Keratinocyte (primary cell): Measurements from ENCODE around the gene PRKCH. TPM values are rescaled to one million over a fixed set of nuclear protein-coding genes. Genes with fewer than 3 reads are reported as not detected.

Experiments used
- DNase-seq: peaks from one replicate; pipeline ENCODE4 v3.0.0-alpha.2; 2011; ENCODE audit warnings: low read depth, missing footprints, low spot score
- FAIRE-seq: peaks from 2 replicates; lab custom pipeline; 2011; peaks lifted over from hg19 to GRCh38; lab: Jason Lieb, UNC
- H2AFZ ChIP-seq: 2 replicates; pipeline ENCODE4 v1.6.0; 2012; ENCODE audit warnings: low read length, control low read depth, inconsistent platforms; ENCODE audit not compliant: control insufficient read depth
- H3K27ac ChIP-seq: 2 replicates; pipeline ENCODE4 v1.5.1; 2011; ENCODE audit warnings: low read length; ENCODE audit not compliant: control insufficient read depth, insufficient read depth
- H3K27me3 ChIP-seq: 3 replicates; pipeline ENCODE4 v1.6.0; 2011; ENCODE audit warnings: low read length; ENCODE audit not compliant: control insufficient read depth, insufficient read depth; ENCODE audit errors: extremely low read depth
- H3K36me3 ChIP-seq, 2 experiments: 2 replicates in 1 of 2; 3 replicates in 1 of 2; pipeline ENCODE4 v1.5.1; 2011; ENCODE audit warnings: low read length in 2 of 2, mild to moderate bottlenecking in 1 of 2; ENCODE audit not compliant: control insufficient read depth in 2 of 2, insufficient read depth in 2 of 2; ENCODE audit errors: extremely low read depth in 1 of 2
- H3K4me1 ChIP-seq: 3 replicates; pipeline ENCODE4 v1.5.1; 2011; ENCODE audit warnings: low read length; ENCODE audit not compliant: control insufficient read depth, insufficient read depth; ENCODE audit errors: extremely low read depth
- H3K4me2 ChIP-seq: 3 replicates; pipeline ENCODE4 v1.6.0; 2011; ENCODE audit warnings: low read depth, low read length; ENCODE audit not compliant: control insufficient read depth, insufficient read depth; ENCODE audit errors: extremely low read depth
- H3K4me3 ChIP-seq, 3 experiments: fragments of 200-600 bp in 1 of 3; sonication (generic) in 1 of 3; 2 replicates in 2 of 3; 3 replicates in 1 of 3; pipeline ENCODE4 v1.5.1; 2011 to 2016; ENCODE audit warnings: low read length in 3 of 3, mild to moderate bottlenecking in 3 of 3, control low read depth in 2 of 3, inconsistent platforms in 1 of 3, low read depth in 1 of 3, mixed read lengths in 1 of 3, mixed run types in 1 of 3, moderate library complexity in 1 of 3; ENCODE audit not compliant: control insufficient read depth in 2 of 3, insufficient read depth in 2 of 3; ENCODE audit errors: extremely low read depth in 1 of 3
- H3K79me2 ChIP-seq: 2 replicates; pipeline ENCODE4 v1.6.0; 2012; ENCODE audit warnings: low read length; ENCODE audit not compliant: control insufficient read depth, insufficient read depth
- H3K9ac ChIP-seq: 3 replicates; pipeline ENCODE4 v1.6.0; 2011; ENCODE audit warnings: low read length; ENCODE audit not compliant: control insufficient read depth, insufficient read depth; ENCODE audit errors: extremely low read depth
- H3K9me1 ChIP-seq: 3 replicates; pipeline ENCODE4 v1.6.0; 2011; ENCODE audit warnings: low read length; ENCODE audit not compliant: control insufficient read depth, insufficient read depth; ENCODE audit errors: extremely low read depth
- H3K9me3 ChIP-seq: 2 replicates; pipeline ENCODE4 v1.5.1; 2012; ENCODE audit warnings: low read depth, low read length; ENCODE audit not compliant: control insufficient read depth
- H4K20me1 ChIP-seq: 3 replicates; pipeline ENCODE4 v1.6.0; 2011; ENCODE audit warnings: low read length; ENCODE audit not compliant: control insufficient read depth, insufficient read depth; ENCODE audit errors: extremely low read depth
- CTCF ChIP-seq, 3 experiments: IDR thresholded peaks in 1 of 3; conservative IDR thresholded peaks in 1 of 3; optimal IDR thresholded peaks in 1 of 3; 2 replicates in 2 of 3; 3 replicates in 1 of 3; pipeline versions ENCODE3 to v1.5.1; 2011; ENCODE audit warnings: low read length in 3 of 3, mild to moderate bottlenecking in 3 of 3, moderate library complexity in 2 of 3, control low read depth in 1 of 3, inconsistent platforms in 1 of 3; ENCODE audit not compliant: insufficient read depth in 2 of 3; ENCODE audit errors: extremely low read depth in 1 of 3
- EZH2 ChIP-seq: IDR thresholded peaks from one replicate; pipeline ENCODE4 v1.6.1; 2012; ENCODE audit warnings: inconsistent platforms, mild to moderate bottlenecking, low read length, moderate library complexity
- dilution Hi-C: fragments of 300-500 bp; cut with MboI; formaldehyde crosslinking; loops from one replicate; pipeline ENCODE4 v1.7.0; 2020; ENCODE audit warnings: low sequenced_read_pairs; ENCODE audit not compliant: extremely low pct_ligation_motif_present
- polyA plus RNA-seq, 5 experiments: library from polyadenylated mRNA; depleted of rRNA in 3 of 5; stranded (reverse) in 3 of 5; stranded (forward) in 1 of 5; unstranded in 1 of 5; fragments of >200 nt; gene quantifications; 1 replicate in 1 of 5; 2 replicates in 3 of 5; 3 replicates in 1 of 5; pipeline versions ENCODE4 v1.2.1 to v1.2.3, GENCODE V29; 2011 to 2012; ENCODE audit warnings: missing spikeins in 2 of 5, low read depth in 1 of 5, low replicate concordance in 1 of 5

PRKCH gene
- polyA plus RNA-seq, 1 donor (not counting 4 experiments of a cell fraction or from before 2014, with no cell fraction given), result 13.7 TPM

GRCh38 chr14:61437381-61437780 is 116.0 kb downstream of the PRKCH start:
- TF ChIP-seq EZH2 (no peak), CTCF (optimal IDR thresholded peaks at IDR 0.05 in 1 of 3, IDR thresholded peaks at IDR 0.05 in 1 of 3, conservative IDR thresholded peaks at IDR 0.05 in 1 of 3; ENCODE audit: extremely low read depth in 1 of 3, insufficient read depth in 2 of 3, low read length in 3 of 3) (no peak)
- dilution Hi-C loops, result no loop called here
- H3K27ac ChIP-seq, result no peak overlapping the region
- no peaks in the 10 kb centered on the region for H3K79me2 ChIP-seq
- no peaks in the 10 kb centered on the region for H3K9me3 ChIP-seq
- no peak for DNase-seq
- H3K9me1 ChIP-seq, result peaks cover 3% of the 10 kb centered on the region
- no peak overlapping the region for H3K9ac ChIP-seq
- peaks cover 20% of the 10 kb centered on the region for H3K4me1 ChIP-seq
- no peaks in the 10 kb centered on the region for H3K36me3 ChIP-seq
- no peaks in the 10 kb centered on the region for H4K20me1 ChIP-seq
- H3K4me2 ChIP-seq, result no peak overlapping the region
- no peaks in the 10 kb centered on the region for H3K27me3 ChIP-seq
- H2AFZ ChIP-seq, result no peak overlapping the region
- H3K4me3 ChIP-seq, result no peak overlapping the region
- FAIRE-seq, result no peak

GRCh38 chr14:61438036-61438435 is 116.7 kb downstream of the PRKCH start:
- no peak overlapping the region for H3K4me3 ChIP-seq
- TF ChIP-seq CTCF (optimal IDR thresholded peaks at IDR 0.05 in 1 of 3, IDR thresholded peaks at IDR 0.05 in 1 of 3, conservative IDR thresholded peaks at IDR 0.05 in 1 of 3; ENCODE audit: extremely low read depth in 1 of 3, insufficient read depth in 2 of 3, low read length in 3 of 3), result no peak
- DNase-seq (no peak), FAIRE-seq (no peak)
- dilution Hi-C loops, result no loop called here
- peaks cover 3% of the 10 kb centered on the region for H3K9me1 ChIP-seq
- H3K79me2 ChIP-seq, result no peaks in the 10 kb centered on the region
- H3K4me2 ChIP-seq, result no peak overlapping the region
- no peaks in the 10 kb centered on the region for H3K9me3 ChIP-seq
- H3K4me1 ChIP-seq, result peaks cover 17% of the 10 kb centered on the region
- H2AFZ ChIP-seq, result no peak overlapping the region
- H3K27me3 ChIP-seq, result no peaks in the 10 kb centered on the region
- no peaks in the 10 kb centered on the region for H3K36me3 ChIP-seq
- H4K20me1 ChIP-seq, result no peaks in the 10 kb centered on the region
- no peak overlapping the region for H3K27ac ChIP-seq
- no peak overlapping the region for H3K9ac ChIP-seq
